GM13976 (cell line): ENCODE results near the gene SRP14.

Experiments used
- DNase-seq: peaks from one replicate; pipeline ENCODE4 v3.0.0; 2012; ENCODE audit warnings: low spot score
- in situ Hi-C: fragments of 300-500 bp; cut with MboI; formaldehyde crosslinking; loops from one replicate; pipeline ENCODE4 v1.12.0; 2022; ENCODE audit warnings: low sequenced_read_pairs, mixed read lengths, inconsistent platforms; ENCODE audit not compliant: unreplicated experiment
- TF ChIP-seq, protein P1 (sequence below): IDR thresholded peaks from 2 replicates; pipeline ENCODE4 v1.5.1; 2012; ENCODE audit warnings: borderline replicate concordance, mild to moderate bottlenecking; ENCODE audit not compliant: insufficient read depth; ENCODE audit errors: extremely low read depth, missing control alignments, control extremely low read depth

SRP14 gene

GRCh38 chr15:40048926-40049475 is 10.0 kb upstream of the SRP14 start:
- no peak for DNase-seq
- TF ChIP-seq, protein P1, sequence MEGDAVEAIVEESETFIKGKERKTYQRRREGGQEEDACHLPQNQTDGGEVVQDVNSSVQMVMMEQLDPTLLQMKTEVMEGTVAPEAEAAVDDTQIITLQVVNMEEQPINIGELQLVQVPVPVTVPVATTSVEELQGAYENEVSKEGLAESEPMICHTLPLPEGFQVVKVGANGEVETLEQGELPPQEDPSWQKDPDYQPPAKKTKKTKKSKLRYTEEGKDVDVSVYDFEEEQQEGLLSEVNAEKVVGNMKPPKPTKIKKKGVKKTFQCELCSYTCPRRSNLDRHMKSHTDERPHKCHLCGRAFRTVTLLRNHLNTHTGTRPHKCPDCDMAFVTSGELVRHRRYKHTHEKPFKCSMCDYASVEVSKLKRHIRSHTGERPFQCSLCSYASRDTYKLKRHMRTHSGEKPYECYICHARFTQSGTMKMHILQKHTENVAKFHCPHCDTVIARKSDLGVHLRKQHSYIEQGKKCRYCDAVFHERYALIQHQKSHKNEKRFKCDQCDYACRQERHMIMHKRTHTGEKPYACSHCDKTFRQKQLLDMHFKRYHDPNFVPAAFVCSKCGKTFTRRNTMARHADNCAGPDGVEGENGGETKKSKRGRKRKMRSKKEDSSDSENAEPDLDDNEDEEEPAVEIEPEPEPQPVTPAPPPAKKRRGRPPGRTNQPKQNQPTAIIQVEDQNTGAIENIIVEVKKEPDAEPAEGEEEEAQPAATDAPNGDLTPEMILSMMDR: no peak
- in situ Hi-C loops: loop anchor here (5.0 to 25.0 kb wide), 2 partner anchors 163 to 223 kb away; no protein-coding TSS in a partner anchor

DNA sequence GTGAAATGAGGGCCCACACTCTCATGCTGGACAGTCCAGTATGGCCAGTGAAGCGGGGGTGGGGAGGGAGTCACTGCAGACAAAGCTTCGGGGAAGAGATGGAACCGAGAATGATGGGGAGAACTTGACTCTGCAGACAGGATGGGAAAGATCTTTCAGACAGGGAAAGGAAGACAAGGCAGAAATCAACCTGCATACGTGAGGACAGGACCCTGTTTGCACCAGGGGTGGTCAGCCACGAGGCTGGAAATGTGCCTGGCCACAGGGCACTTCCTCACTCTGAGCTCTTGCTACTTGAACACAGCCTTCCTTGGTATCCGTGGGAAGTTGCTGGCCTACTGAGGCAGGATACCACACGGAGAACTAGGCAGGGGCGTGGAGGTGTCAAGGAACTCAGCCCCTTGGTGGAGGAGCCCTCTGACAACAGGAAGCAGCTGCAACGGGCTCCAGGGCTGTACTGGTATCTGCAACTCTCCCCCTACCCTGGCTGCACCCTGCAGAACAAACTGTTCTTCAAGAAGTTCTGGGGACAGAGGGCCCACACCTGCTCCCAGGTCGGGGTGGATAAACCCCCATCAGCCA is 9.3 kb upstream of the SRP14 start:
- TF ChIP-seq, protein P1: no peak
- in situ Hi-C loops: loop anchor here (5.0 to 25.0 kb wide), 2 partner anchors 164 to 224 kb away; no protein-coding TSS in a partner anchor
- DNase-seq: no peak

- peak; percentile 79 for DNase-seq
- in situ Hi-C loops: loop anchor here (5.0 to 25.0 kb wide), 2 partner anchors 165 to 225 kb away; no protein-coding TSS in a partner anchor
These were observed 8.6 kb upstream of the SRP14 start for GRCh38 chr15:40047415-40048210.

DNA sequence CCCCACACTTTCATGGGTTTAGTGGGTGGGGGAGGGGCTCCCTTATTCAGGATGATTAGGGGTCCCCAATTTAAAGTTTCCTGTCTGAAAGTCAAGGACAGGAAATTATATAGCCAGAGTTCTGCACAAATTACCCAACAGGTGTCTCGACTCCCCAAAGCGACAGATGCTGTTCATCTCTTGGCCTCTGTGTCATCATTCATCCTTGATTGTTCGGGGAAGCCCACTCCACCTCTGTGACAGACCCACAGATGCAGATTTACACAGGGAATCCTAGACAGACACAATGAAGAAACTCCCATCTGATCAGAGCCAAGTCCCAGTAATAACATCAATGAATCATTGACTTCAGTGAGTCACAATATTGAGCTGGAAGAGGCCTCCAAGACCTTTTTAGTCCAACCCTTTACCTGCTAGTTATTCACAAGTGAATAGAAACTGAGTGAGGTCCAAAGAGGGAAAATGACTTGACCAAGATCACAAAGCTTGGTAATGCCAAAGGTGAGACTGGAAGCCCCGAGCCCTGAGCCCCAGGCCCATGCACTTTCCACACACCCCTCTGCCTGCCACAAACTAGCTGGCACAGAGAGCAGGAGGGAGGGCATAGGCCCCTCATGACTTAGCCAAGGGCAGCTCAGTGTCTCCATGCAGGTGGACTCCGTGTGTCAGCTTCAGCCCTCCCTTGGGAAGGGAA is 7.9 kb upstream of the SRP14 start:
- no peak for DNase-seq
- TF ChIP-seq, protein P1: no peak
- in situ Hi-C loops: loop anchor here (5.0 to 25.0 kb wide), 2 partner anchors 165 to 225 kb away; no protein-coding TSS in a partner anchor

More at GRCh38 chr15:40047415-40048210, 8.6 kb upstream of the SRP14 start:
- TF ChIP-seq, protein P1: no peak

GRCh38 chr15:40045572-40046217 is 6.7 kb upstream of the SRP14 start:
- TF ChIP-seq, protein P1: no peak
- in situ Hi-C loops: loop anchor here (5.0 to 25.0 kb wide), 2 partner anchors 167 to 227 kb away; no protein-coding TSS in a partner anchor
- no peak for DNase-seq
